ENCODE results near the gene TLX3. TPM values are rescaled to one million over a fixed set of nuclear protein-coding genes. Genes with fewer than 3 reads are reported as not detected.

TLX3 gene
- total RNA-seq, 1 donor from 2014 or later: not detected

DNA sequence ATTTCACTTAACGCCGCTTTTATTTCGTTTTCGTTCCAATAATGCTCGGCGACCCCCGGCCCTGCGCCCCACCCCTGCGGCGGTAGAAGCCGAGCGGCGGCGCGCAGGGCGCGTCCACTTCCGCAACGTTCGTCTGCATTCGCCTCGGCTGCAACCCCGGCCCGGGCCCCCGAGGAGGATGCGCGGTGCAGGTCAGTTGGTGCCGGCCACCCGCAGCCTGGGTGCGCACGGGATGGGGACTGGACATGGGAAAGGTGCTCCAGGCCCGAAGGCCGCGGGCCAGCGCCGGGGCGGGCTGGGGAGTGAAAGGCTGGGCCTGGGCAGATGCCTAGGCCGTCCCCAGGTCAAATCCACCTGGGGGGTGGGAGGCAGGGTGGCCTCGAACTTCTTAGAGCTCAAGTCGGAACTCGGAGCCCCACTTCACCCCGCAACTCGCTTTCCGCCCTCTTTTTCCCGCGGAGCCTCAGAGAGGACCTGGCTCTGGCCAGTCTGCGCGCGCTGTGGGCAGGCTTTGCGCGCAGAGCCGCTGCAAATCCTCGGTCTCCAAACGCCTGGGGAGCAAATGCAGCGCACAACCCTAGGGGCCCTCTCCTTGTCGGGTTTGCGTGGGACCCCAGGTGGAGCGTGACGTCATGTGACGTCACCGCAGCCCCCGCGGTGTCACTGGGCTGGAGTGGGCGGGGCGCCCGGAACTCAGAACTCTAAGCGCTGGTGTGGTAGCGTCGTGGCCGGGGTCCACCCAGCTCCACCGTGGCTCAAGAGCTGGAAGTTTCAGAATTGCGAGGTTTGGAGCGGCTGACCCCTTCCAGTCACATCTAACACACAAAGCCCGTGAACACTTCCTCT lies 3.3 kb downstream of the TLX3 start:
- DNase-seq (ENCODE audit: extremely low spot score in 2 of 2): no peak
- Histone ChIP-seq H3K27me3 (peaks cover 35% of the 10 kb centered on the region), H3K9me3 (no peaks in the 10 kb centered on the region), H3K27ac (no peak overlapping the region), H3K4me1 (peaks cover 73% of the 10 kb centered on the region), H3K36me3 (no peaks in the 10 kb centered on the region), H3K4me3 (peak overlapping the region in 1 of 2 donors; percentile 18)
- no peak for TF ChIP-seq POLR2AphosphoS5 (IDR thresholded peaks at IDR 0.05; ENCODE audit: insufficient read depth in 1 of 2, low read depth in 1 of 2)
- TF ChIP-seq, protein P1, sequence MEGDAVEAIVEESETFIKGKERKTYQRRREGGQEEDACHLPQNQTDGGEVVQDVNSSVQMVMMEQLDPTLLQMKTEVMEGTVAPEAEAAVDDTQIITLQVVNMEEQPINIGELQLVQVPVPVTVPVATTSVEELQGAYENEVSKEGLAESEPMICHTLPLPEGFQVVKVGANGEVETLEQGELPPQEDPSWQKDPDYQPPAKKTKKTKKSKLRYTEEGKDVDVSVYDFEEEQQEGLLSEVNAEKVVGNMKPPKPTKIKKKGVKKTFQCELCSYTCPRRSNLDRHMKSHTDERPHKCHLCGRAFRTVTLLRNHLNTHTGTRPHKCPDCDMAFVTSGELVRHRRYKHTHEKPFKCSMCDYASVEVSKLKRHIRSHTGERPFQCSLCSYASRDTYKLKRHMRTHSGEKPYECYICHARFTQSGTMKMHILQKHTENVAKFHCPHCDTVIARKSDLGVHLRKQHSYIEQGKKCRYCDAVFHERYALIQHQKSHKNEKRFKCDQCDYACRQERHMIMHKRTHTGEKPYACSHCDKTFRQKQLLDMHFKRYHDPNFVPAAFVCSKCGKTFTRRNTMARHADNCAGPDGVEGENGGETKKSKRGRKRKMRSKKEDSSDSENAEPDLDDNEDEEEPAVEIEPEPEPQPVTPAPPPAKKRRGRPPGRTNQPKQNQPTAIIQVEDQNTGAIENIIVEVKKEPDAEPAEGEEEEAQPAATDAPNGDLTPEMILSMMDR (IDR thresholded peaks at IDR 0.05): no peak
- no peak for TF ChIP-seq POLR2A (IDR thresholded peaks at IDR 0.05)
- intact Hi-C loops (cut with DNase I): no loop called here

DNA sequence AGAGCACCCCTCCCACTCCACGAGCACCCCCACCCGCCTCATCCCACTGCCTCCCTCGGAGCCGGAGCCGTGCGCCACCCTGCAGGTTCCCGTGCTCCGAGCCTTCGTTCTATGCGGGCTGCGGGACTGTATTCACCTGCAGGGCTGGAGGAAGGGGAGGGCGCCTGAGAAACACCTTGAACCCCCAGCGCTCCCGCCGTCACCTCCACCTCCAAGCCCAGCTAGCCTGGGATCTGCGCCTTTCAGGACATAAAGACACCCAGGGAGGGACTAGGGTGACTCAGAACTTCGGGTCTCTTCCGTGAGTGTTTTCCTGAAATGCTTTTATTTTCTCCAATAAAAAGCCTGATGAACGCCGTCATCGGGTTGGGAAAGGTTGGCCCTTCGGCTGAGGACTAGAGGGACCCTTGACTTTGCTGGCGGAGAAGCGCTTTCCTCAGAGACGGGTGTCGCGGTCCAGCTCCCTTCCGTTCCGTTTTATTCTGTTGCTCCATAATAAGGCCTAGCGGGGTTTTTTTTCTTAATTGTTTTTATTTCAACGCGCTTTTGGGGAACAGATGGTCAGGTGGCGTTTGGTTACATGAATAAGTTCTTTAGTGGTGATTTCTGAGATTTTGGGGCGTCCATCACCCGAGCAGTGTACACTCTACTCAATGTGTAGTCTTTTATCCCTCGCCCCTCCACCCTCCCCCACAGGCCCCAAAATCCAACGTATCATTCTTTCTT lies 4.6 kb downstream of the TLX3 start:
- H3K27me3 ChIP-seq: peaks cover 34% of the 10 kb centered on the region
- H3K4me1 ChIP-seq: peaks cover 67% of the 10 kb centered on the region
- no peak for DNase-seq (ENCODE audit: extremely low spot score in 2 of 2)
- H3K9me3 ChIP-seq: no peaks in the 10 kb centered on the region
- TF ChIP-seq, protein P1 (IDR thresholded peaks at IDR 0.05): no peak
- no peak for TF ChIP-seq POLR2AphosphoS5 (IDR thresholded peaks at IDR 0.05; ENCODE audit: insufficient read depth in 1 of 2, low read depth in 1 of 2)
- TF ChIP-seq POLR2A (IDR thresholded peaks at IDR 0.05): no peak
- no peaks in the 10 kb centered on the region for H3K36me3 ChIP-seq
- intact Hi-C loops (cut with DNase I): no loop called here
- H3K4me3 ChIP-seq: no peak overlapping the region
- no peak overlapping the region for H3K27ac ChIP-seq

DNA sequence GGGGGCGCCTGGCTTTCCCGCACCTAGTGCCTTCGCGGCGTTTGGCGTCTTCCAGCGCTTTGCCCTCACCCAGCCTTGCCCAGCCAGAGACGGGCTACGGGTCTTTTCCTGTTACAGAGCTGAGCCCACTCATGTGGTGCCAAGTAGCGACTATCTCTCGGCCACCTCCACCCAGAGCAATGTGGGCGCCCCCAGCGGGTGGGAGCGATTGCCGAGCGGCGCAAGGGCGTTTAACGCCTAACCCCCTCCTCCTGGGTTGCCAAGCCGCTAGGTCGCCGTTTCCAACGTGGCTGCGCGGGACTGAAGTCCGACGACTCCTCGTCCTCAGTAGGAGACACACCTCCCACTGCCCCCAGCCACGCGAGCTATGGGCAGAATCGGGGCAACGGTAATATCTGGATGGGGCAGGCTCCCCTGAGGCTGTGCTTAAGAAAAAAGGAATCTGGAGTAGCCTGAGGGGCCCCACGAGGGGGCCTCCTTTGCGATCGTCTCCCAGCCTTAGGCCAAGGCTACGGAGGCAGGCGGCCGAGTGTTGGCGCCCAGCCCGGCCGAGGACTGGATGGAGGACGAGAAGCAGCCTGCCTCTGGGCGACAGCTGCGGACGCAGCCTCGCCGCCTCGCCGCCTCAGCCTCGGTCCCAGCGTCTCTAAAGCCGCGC lies 5.8 kb downstream of the TLX3 start:
- no peak for TF ChIP-seq POLR2A (IDR thresholded peaks at IDR 0.05)
- TF ChIP-seq, protein P1 (IDR thresholded peaks at IDR 0.05): no peak
- TF ChIP-seq POLR2AphosphoS5 (IDR thresholded peaks at IDR 0.05; ENCODE audit: insufficient read depth in 1 of 2, low read depth in 1 of 2): no peak
- no peaks in the 10 kb centered on the region for H3K9me3 ChIP-seq
- H3K27ac ChIP-seq: no peak overlapping the region
- no peak for DNase-seq (ENCODE audit: extremely low spot score in 2 of 2)
- H3K4me1 ChIP-seq: peaks cover 55% of the 10 kb centered on the region
- H3K4me3 ChIP-seq: peak overlapping the region in 1 of 2 donors; percentile 14
- H3K27me3 ChIP-seq: peaks cover 28% of the 10 kb centered on the region
- H3K36me3 ChIP-seq: no peaks in the 10 kb centered on the region
- intact Hi-C loops (cut with DNase I): no loop called here

DNA sequence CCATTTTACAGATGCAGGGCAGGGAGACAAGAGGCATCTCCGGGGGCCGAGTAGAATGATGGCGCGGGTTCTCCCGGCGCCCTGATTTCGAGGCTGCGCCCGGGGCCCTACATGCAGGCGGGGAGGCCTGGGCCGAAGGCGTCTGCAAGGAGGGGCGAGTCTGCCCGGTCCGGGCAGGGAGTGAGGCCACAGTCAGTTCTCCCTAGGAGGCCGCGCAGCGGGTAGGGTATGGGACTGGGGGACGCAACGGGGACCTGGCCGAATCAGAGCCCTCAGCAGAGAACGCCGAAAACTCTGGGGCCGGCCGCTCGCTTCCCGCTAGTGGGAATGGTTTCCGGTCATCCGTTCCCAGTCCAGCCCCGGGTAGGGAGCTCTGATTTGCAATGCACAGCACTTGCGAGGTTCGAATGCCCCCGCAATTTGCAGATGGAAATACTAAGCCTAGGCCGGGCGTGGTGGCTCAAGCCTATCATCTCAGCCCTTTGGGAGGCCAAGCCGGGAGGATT lies 6.4 kb downstream of the TLX3 start:
- intact Hi-C loops (cut with DNase I): no loop called here
- peaks cover 27% of the 10 kb centered on the region for H3K27me3 ChIP-seq
- peaks cover 49% of the 10 kb centered on the region for H3K4me1 ChIP-seq
- no peak overlapping the region for H3K27ac ChIP-seq
- no peak for DNase-seq (ENCODE audit: extremely low spot score in 2 of 2)
- TF ChIP-seq POLR2AphosphoS5 (IDR thresholded peaks at IDR 0.05; ENCODE audit: insufficient read depth in 1 of 2, low read depth in 1 of 2) (no peak), POLR2A (IDR thresholded peaks at IDR 0.05) (no peak)
- TF ChIP-seq, protein P1 (IDR thresholded peaks at IDR 0.05): no peak
- no peaks in the 10 kb centered on the region for H3K36me3 ChIP-seq
- peak overlapping the region in 1 of 2 donors; percentile 14 for H3K4me3 ChIP-seq
- no peaks in the 10 kb centered on the region for H3K9me3 ChIP-seq
